Measurements from ENCODE around the gene UBB. TPM values are rescaled to one million over a fixed set of nuclear protein-coding genes. Genes with fewer than 3 reads are reported as not detected.

The UBB gene
- total RNA-seq, 1 experiment from 2014 or later, result 2,044 TPM

DNA sequence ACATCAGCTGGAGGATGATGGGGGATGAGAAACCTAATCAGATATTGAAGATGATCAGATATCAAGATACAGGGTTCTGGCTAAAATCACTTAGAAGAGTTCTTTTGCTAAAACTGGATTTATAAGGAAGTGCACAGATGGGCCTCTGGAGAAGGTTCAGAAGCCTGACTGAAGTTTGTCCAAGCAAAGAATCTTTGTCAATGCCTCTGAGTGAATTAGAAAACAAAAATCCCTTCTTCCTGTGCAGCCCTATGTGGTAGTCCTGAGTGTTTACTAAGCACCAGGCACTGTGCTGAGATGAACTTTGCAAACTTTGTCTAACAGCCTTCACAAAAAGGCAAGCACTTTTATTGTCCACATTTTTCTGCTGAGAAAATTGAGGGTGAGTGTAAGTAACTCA, 16.3 kb upstream of the UBB start:
- no peak overlapping the region for H3K4me3 ChIP-seq
- intact Hi-C loops (cut with micrococcal nuclease; ENCODE audit: unreplicated experiment), result loop anchor here (10.0 kb wide), 1 partner anchor 220 kb away; no protein-coding TSS in a partner anchor
- H3K36me3 ChIP-seq (ENCODE audit: low read depth), result no peaks in the 10 kb centered on the region
- no peaks in the 10 kb centered on the region for H3K9me3 ChIP-seq (ENCODE audit: insufficient read depth, low read depth)
- ChIA-PET CTCF (interaction anchor here (1.4 to 1.7 kb wide), 2 partner anchors 20 to 50 kb away, joined by 4 to 5 read pairs; no protein-coding TSS in a partner anchor), POLR2A (ENCODE audit: unreplicated experiment) (interaction anchor here (0.5 to 1.2 kb wide), 2 partner anchors 75 to 77 kb away, joined by 4 read pairs; no protein-coding TSS in a partner anchor)
- no TSS peak for BruUV-seq (replicated peaks)
- no peaks in the 10 kb centered on the region for H4K20me1 ChIP-seq (ENCODE audit: insufficient read depth)
- no peaks in the 10 kb centered on the region for H3F3A ChIP-seq (ENCODE audit: insufficient read depth, low read depth)
- H3K9me2 ChIP-seq (ENCODE audit: insufficient read depth), result no peaks in the 10 kb centered on the region
- H3K4me2 ChIP-seq, result no peak overlapping the region
- TF ChIP-seq EZH2 (IDR thresholded peaks at IDR 0.05; ENCODE audit: low read depth) (no peak), CTCF (conservative IDR thresholded peaks at IDR 0.05) (no peak)
- no peak overlapping the region for H2AFZ ChIP-seq
- H3K27me3 ChIP-seq (ENCODE audit: insufficient read depth, low read depth), result no peaks in the 10 kb centered on the region
- no peak overlapping the region for H3K27ac ChIP-seq
- no peaks in the 10 kb centered on the region for H3K79me2 ChIP-seq (ENCODE audit: low read depth)
- no peak for DNase-seq
- no peaks in the 10 kb centered on the region for H3K4me1 ChIP-seq (replicated peaks; ENCODE audit: insufficient read depth)

DNA sequence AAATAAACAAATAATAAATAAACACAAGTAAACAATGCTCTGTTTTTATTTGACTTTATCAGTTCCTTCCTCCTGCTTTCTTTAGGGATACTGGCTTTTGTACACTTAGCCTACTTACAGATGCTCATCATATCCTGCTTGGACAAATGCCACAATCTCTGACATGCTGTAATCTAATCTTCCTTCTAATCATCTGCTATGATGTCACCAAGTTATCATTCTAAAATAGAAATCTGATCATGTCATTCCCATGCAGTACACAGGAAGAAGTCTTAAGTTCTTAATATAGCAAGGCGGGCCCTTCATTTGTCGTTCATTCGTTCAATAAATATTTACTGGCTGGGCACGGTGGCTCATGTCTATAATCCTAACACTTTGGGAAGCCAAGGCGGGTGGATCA, 9.1 kb upstream of the UBB start:
- no peak overlapping the region for H3K4me2 ChIP-seq
- intact Hi-C loops (cut with micrococcal nuclease; ENCODE audit: unreplicated experiment), result no loop called here
- no peak overlapping the region for H2AFZ ChIP-seq
- H3K9me3 ChIP-seq (ENCODE audit: insufficient read depth, low read depth), result no peaks in the 10 kb centered on the region
- DNase-seq, result no peak
- no peak overlapping the region for H3K27ac ChIP-seq
- H4K20me1 ChIP-seq (ENCODE audit: insufficient read depth), result no peaks in the 10 kb centered on the region
- CTCF ChIA-PET, result no interaction called here
- H3K9me2 ChIP-seq (ENCODE audit: insufficient read depth), result no peaks in the 10 kb centered on the region
- TF ChIP-seq CTCF (conservative IDR thresholded peaks at IDR 0.05) (no peak), EZH2 (IDR thresholded peaks at IDR 0.05; ENCODE audit: low read depth) (no peak)
- H3K27me3 ChIP-seq (ENCODE audit: insufficient read depth, low read depth), result no peaks in the 10 kb centered on the region
- BruUV-seq (replicated peaks), result no TSS peak
- no peaks in the 10 kb centered on the region for H3K4me1 ChIP-seq (replicated peaks; ENCODE audit: insufficient read depth)
- no peaks in the 10 kb centered on the region for H3F3A ChIP-seq (ENCODE audit: insufficient read depth, low read depth)
- no peaks in the 10 kb centered on the region for H3K36me3 ChIP-seq (ENCODE audit: low read depth)
- no peak overlapping the region for H3K4me3 ChIP-seq
- no peaks in the 10 kb centered on the region for H3K79me2 ChIP-seq (ENCODE audit: low read depth)
- POLR2A ChIA-PET (ENCODE audit: unreplicated experiment), result no interaction called here

DNA sequence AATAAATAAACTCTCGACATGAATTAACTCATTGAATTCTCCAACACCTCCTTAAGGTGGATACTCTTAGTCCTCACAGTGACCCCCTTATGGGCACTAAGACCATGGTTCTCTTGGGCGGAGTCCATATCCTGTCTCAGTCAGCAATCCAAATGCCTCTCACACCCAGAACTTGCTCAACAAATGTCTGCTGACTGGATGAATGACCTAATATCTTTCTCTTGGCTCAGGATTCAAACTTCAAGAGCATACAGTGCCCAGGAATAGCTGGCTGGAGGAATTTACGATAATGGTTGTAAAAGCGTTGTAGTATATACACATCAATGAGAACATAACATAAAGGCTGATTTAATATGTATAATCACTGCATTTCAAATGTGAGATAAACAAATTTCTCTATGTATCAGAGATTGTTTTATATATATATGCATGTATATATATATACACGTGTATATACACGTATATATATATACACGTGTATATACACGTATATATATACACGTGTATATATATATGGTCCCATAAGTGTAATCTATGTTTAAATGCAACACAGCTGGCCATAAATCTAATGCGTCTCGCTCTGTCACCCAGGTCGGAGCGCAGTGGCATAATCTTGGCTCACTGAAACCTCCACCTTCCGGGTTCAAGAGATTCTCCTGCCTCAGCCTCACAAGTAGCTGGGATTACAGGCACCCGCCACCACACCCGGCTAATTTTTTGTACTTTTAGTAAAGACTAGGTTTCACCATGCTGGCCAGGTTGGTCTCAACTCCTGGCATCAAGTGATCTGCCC, 6.5 kb upstream of the UBB start:
- H3K27ac ChIP-seq, result no peak overlapping the region
- no peak for TF ChIP-seq EZH2 (IDR thresholded peaks at IDR 0.05; ENCODE audit: low read depth)
- no peak for TF ChIP-seq CTCF (conservative IDR thresholded peaks at IDR 0.05)
- no peak overlapping the region for H3K4me2 ChIP-seq
- intact Hi-C loops (cut with micrococcal nuclease; ENCODE audit: unreplicated experiment), result no loop called here
- no peaks in the 10 kb centered on the region for H3K36me3 ChIP-seq (ENCODE audit: low read depth)
- no peaks in the 10 kb centered on the region for H4K20me1 ChIP-seq (ENCODE audit: insufficient read depth)
- no peaks in the 10 kb centered on the region for H3K9me2 ChIP-seq (ENCODE audit: insufficient read depth)
- H3K79me2 ChIP-seq (ENCODE audit: low read depth), result no peaks in the 10 kb centered on the region
- H3K4me1 ChIP-seq (replicated peaks; ENCODE audit: insufficient read depth), result peaks cover 18% of the 10 kb centered on the region
- no peak for DNase-seq
- H3K4me3 ChIP-seq, result no peak overlapping the region
- ChIA-PET CTCF (interaction anchor here (1.3 kb wide), 1 partner anchor 11 kb away, joined by 5 read pairs; no protein-coding TSS in a partner anchor), POLR2A (ENCODE audit: unreplicated experiment) (no interaction called here)
- no peaks in the 10 kb centered on the region for H3K27me3 ChIP-seq (ENCODE audit: insufficient read depth, low read depth)
- BruUV-seq (replicated peaks), result no TSS peak
- H3K9me3 ChIP-seq (ENCODE audit: insufficient read depth, low read depth), result no peaks in the 10 kb centered on the region
- H3F3A ChIP-seq (ENCODE audit: insufficient read depth, low read depth), result peaks cover 14% of the 10 kb centered on the region; the same call in 1 of the 2 replicates
- H2AFZ ChIP-seq, result no peak overlapping the region
